ENCODE measurements around the gene TRIP10.
"Not testable (repeated sequence)": the region's sequence is repeated elsewhere in the genome, so short reads cannot be mapped to it uniquely, and the experiment has no call there.

TRIP10 gene

DNA sequence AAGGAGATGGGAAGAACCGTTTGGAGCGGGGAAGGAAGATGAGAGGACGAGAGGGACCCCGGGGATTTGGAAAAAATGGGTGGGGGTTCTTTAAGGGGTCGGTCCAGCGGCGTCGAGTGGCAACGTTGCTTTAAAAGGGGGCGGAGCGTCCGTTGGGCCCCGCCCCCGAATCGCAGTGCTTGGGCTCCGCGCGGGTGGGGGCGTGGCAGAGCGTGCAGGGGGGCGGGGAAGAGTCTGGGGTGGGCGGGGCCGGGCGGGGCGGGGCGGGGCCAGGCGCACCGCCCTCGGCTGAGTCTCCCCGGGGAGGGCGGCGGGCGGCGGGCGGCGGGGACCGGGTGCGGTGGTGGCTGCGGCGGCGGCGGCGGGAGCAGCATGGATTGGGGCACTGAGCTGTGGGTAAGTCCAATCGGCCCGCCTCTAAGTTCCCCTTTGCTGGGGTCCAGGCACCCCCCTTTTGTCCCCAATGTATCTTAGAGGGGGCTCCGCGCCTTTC is at the start of gene TRIP10:
Gene TRIP10, plus strand, starts transcription at position 291 of the 493 bp plus-strand sequence. Its CDS starts 82 bp downstream, at position 373.
- peak; percentile 60 for DNase-seq

- DNase-seq, result no peak
These were observed 49.2 kb upstream of the TRIP10 start for GRCh38 chr19:6690160-6690885.

GRCh38 chr19:6691342-6691741 is 48.1 kb upstream of the TRIP10 start:
- no peak for DNase-seq

- DNase-seq, result no peak
These were observed 47.5 kb upstream of the TRIP10 start for GRCh38 chr19:6692027-6692426.

DNA sequence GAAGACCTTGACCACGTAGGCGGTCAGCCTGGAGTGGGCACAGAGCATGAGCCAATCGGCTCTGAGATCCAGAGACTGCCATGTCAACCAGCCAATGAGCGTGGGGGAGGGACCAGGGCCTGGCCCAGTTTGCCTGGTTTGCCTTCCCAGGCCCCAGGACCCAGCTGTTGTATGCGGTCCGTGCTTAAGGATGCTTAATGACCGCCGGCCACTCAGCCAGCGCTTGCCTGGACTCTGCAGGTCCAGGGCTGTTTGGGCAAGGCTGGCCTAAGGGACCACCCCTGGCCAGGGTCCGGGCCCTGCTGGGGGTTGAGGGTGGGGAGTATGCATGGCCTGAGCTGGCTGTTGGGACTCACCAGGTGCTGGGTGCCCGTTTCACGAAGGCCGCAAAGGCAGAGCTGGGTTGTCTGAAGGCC is 46.4 kb upstream of the TRIP10 start:
- no peak for DNase-seq

DNA sequence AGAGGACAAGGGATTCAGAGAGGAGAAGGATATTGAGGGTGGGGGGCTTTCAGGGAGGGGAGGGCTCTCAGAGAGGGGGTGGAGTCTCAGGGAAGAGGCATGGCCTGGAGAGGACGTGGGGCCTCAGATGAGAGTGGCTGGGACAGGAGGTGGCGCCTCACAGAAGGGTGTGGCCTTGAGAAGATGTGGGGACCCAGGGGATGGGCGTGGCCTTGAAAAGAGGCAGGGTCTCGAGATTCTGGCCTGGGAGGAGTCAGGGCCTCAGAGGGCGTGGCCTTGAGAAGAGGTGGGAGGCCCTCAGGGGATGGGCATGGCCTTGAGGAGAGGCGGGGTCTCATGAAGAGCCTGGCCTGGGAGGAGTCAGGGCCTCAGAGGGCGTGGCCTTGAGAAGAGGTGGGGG is 45.8 kb upstream of the TRIP10 start:
- DNase-seq, result no peak

DNA sequence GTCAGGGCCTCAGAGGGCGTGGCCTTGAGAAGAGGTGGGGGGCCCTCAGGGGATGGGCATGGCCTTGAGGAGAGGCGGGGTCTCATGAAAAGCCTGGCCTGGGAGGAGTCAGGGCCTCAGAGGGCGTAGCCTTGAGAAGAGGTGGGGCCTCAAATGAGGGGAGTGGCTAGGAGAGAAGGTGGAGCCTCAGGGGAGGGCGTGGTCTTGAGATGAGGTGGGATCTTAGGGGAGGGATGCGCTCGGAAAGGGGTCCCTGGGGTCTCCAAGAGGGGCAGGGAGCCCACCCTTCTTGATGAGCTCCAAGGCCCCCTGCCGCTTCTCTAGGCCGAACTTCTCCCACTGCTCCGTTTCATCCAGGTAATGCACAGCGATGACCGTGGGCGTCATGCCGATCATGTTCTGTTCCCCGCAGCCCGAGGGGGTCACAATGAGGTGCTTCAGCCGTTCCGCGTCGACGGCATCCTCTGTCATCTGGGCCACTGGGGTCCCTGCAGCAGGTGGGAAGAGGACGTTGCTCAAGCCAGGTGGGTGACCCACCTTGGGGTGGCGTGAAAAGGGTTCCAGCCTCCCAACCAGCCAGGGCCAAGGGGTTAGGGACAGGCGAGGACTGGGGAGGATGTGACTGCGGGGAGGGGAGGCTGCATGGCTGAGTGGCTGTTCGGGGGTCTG is 45.2 kb upstream of the TRIP10 start:
- DNase-seq, result no peak

- DNase-seq, result no peak
These were observed 43.1 kb upstream of the TRIP10 start for GRCh38 chr19:6696239-6696820.

DNA sequence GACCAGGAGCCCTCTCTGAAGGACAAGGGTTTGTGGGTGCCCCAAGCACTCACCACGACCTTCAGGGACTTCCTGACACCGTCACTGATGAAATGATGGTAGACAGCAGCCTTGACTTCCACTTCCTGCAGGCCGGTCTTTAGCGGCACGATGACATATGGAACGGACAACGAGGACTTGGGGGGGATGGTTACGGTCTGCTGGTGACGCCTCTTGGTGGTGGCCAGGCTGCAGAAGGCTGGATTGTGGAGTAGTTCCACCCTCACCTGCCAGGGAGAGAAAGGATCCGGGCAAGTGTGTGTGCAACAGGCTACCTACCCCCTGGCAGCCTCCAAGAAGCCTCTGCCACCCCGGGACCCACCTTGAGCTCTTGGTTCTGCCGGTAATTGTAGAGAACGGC is 42.2 kb upstream of the TRIP10 start:
- no peak for DNase-seq

GRCh38 chr19:6699935-6700334 is 39.5 kb upstream of the TRIP10 start:
- no peak for DNase-seq

GRCh38 chr19:6700586-6701316 is 38.7 kb upstream of the TRIP10 start:
- DNase-seq, result no peak

DNA sequence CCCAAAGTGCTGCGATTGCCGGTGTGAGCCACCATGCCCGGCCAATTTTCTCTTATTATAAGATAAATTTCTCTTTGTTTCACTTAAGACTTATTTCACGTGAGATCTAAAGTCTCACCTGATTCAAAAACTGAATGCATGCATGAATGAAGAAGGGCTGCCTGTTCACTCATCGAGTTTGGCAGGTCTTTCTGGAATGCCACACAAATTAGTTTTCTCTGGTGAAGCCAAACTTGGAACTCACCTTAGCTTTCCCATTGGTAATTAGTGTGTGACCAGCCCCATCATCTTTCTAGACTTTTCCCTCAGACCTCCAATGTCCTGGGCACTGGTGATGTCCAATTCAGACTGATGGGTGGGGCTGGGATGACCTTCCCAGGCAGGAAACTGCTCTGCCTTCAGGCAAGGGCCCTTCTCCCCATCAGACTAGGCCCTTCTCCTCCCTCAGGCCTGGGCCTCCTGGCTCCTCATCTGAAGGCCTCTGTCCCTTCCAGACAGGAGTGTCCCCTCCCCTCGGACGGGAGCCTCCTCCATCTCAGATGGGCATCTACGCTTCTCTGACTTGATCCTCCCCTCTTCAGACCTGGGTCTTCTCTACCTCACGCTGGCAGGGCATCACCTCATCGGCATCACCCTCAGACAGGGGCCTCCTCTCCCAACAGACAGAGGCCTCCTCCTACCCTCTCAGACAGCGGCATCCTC is 33.4 kb upstream of the TRIP10 start:
- no peak for DNase-seq

- no peak for DNase-seq
These were observed 32.9 kb upstream of the TRIP10 start for GRCh38 chr19:6706633-6706958.

DNA sequence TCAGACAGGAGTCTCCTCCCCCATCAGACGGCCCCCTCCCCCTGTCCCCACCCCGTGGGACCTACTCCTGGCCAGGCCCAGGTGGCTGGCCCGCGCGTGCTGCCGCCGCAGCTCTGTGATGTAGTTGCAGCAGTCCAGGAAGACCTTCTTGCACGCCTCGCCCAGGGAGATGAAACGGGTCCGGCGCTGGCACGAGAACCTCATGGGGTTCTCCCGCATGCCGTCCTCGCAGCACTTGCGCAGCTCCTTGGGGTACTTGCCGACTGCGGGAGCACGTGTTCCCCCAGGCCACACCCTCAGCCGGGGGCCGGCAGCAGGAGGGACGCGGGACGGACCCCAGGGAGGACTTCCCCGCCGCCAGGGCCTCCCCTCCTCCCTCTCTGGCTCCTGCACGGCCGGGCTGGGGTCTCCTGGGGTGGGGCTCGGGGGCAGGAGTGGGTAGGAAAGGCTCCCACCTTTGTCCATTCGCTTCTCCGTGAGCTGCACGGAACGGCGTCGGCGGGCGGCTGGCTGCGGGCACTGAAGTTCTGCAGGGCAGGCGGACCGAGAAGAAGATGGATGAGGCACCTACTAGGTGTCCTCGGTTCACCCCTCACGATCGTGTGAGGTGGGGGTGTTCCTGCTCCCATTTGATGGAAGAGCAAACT is 32.3 kb upstream of the TRIP10 start:
- no peak for DNase-seq

- no peak for DNase-seq
These were observed 31.8 kb upstream of the TRIP10 start for GRCh38 chr19:6707658-6708018.

- no peak for DNase-seq
These were observed 31.1 kb upstream of the TRIP10 start for GRCh38 chr19:6708346-6708745.

- not testable (repeated sequence) for DNase-seq
These were observed 30.6 kb upstream of the TRIP10 start for GRCh38 chr19:6708913-6709312.

- no peak for DNase-seq
These were observed 29.9 kb upstream of the TRIP10 start for GRCh38 chr19:6709549-6709948.

DNA sequence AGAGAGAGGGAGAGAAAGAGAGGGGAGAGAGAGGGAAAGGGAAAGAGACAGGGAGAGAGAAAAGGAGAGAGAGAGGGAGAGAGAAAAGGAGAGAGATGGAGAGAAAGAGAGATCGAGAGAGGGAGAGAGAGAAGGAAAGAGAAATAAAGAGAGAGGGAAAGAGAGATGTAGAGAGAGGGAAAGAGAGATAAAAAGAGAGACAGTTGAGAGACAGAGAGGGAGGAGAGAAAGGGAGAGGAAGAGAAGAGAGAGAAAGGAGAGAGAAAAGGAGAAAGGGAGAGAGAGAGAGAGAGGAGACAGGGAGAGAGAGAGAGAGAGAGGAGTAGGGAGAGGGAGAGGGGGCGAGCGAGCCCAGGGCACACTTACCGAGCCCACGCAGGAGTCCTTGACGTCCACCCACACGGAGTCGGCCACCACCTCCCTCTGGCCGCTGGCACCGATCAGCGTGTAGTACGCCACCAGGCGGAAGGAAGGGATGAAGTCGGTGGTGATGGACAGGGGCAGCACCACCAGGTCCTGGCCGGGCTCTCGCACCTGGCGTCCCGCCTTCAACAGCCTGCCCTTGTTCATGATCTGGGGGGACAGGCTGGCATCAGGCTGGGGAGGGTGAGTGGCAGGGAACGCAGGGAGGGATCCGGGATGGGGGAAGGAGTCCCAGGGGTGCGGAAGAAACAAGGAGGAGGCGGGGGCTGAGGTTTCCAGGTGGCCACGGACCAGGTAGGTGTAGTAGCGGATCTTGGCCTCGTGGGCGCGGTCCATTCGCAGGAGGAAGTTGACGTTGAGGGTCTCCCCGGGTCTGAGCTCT is 29.0 kb upstream of the TRIP10 start:
- no peak for DNase-seq

DNA sequence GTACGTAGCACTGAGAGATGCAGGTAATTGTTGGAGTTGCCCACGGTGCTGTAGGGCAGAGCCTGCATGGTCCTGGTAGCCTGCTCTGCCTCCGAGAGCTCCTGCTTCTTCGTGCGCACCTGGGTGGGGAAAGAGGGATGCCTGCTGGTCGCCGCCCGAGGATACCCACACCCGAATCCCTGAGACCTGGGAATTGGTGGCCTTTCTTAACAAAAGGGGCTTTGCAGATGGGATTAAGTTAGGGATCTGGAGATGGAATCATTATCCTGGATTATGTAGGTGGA is 28.5 kb upstream of the TRIP10 start:
- DNase-seq, result no peak

- DNase-seq, result no peak
These were observed 27.9 kb upstream of the TRIP10 start for GRCh38 chr19:6711605-6712004.

DNA sequence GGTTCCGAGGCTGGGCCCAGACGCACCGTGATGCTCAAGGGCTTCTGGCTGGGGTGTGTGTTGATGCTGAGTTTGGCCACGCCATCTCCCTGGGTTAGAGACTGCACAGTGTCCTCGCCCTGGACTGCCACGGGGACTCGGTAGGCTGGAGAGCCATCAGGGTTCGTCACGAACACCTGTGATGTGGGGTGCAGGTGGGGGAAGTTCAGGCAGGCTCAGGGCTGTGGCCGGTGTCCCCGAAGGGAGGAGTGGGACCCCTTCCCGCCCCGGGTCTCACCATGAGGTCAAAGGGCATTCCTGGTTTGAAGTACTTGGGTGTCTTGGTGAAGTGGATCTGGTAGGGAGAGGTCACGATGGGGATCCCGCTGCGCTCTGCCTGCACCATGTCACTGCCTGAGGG is 27.2 kb upstream of the TRIP10 start:
- DNase-seq, result no peak
